ENCODE results near the gene UBE2J2.

The UBE2J2 gene

GRCh38 chr1:1225913-1226312 is 47.7 kb downstream of the UBE2J2 start:
- no peak overlapping the region for H3K4me3 ChIP-seq (ENCODE audit: control insufficient read depth in 1 of 7, extremely low read depth in 1 of 7, insufficient read depth in 4 of 7, low read depth in 2 of 7, low read length in 6 of 7)
- no peak overlapping the region for H3K27ac ChIP-seq (ENCODE audit: insufficient read depth in 1 of 2, low read depth in 1 of 2, low read length in 2 of 2, poor library complexity in 1 of 2, severe bottlenecking in 2 of 2)
- H3K4me1 ChIP-seq (ENCODE audit: control extremely low read depth in 1 of 4, control insufficient read depth in 4 of 4, insufficient read depth in 4 of 4, low read length in 3 of 4) = peaks cover 3 to 14% (median 13%) of the 10 kb centered on the region in 4 experiments
- 94% methylated on average over 16 of the region's 18 CpGs for WGBS (ENCODE audit: insufficient coverage)
- POLR2A ChIA-PET = interaction anchor here (1.5 kb wide), 1 partner anchor 9 kb away, joined by 5 read pairs; no protein-coding TSS in a partner anchor
- H3K36me3 ChIP-seq (ENCODE audit: control insufficient read depth in 4 of 4, insufficient read depth in 4 of 4, low read length in 3 of 4) = peaks cover 5 to 85% (median 55%) of the 10 kb centered on the region in 4 experiments
- H3K9me3 ChIP-seq (ENCODE audit: control extremely low read depth in 1 of 5, control insufficient read depth in 4 of 5, insufficient read depth in 2 of 5, low read depth in 1 of 5, low read length in 4 of 5) = no peaks in the 10 kb centered on the region
- CTCF ChIA-PET = interaction anchor here (1.1 to 3.1 kb wide), 3 partner anchors 103 to 162 kb away, joined by 3 to 9 read pairs (median 4); no protein-coding TSS in a partner anchor
- H3K27me3 ChIP-seq (replicated peaks in 2 of 5; ENCODE audit: control insufficient read depth in 4 of 5, insufficient read depth in 5 of 5, low read length in 4 of 5) = no peaks in the 10 kb centered on the region
- DNase-seq = no peak

DNA sequence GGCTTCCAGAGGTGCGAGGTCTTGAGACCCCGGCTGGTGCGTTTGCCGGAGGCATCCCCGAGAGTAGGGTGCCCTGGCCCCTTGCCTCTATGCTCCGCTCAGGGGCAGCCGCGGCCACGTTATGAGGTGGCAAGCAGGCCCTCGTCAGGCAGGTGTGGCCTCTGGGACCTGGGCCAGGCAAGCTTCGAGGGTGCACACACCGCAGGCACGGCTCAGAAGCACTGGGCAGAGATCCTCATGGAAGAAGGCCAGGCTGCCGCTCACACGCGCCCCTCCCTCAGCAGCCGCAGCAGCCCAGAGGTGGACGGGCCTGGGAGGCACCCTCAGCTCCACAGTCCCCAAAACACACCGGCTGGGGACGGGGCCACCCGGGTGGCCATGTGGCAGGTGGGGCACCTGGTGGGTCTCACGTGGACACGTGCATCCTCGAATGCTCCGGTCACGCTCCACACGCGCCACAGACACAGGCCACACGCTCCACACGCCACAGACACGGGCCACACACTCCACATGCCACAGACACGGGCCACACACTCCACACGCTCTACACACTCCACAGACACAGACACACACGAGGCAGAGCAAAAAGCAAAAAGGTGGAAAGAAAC is 48.3 kb downstream of the UBE2J2 start:
- Histone ChIP-seq H3K9me3 (ENCODE audit: control extremely low read depth in 1 of 5, control insufficient read depth in 4 of 5, insufficient read depth in 2 of 5, low read depth in 1 of 5, low read length in 4 of 5) (no peaks in the 10 kb centered on the region), H3K27ac (ENCODE audit: insufficient read depth in 1 of 2, low read depth in 1 of 2, low read length in 2 of 2, poor library complexity in 1 of 2, severe bottlenecking in 2 of 2) (no peak overlapping the region), H3K36me3 (ENCODE audit: control insufficient read depth in 4 of 4, insufficient read depth in 4 of 4, low read length in 3 of 4) (peaks cover 5 to 91% (median 57%) of the 10 kb centered on the region in 4 experiments), H3K27me3 (replicated peaks in 2 of 5; ENCODE audit: control insufficient read depth in 4 of 5, insufficient read depth in 5 of 5, low read length in 4 of 5) (no peaks in the 10 kb centered on the region), H3K4me1 (ENCODE audit: control extremely low read depth in 1 of 4, control insufficient read depth in 4 of 4, insufficient read depth in 4 of 4, low read length in 3 of 4) (peaks cover 0 to 9% (median 7%) of the 10 kb centered on the region in 4 experiments), H3K4me3 (ENCODE audit: control insufficient read depth in 1 of 7, extremely low read depth in 1 of 7, insufficient read depth in 4 of 7, low read depth in 2 of 7, low read length in 6 of 7) (no peak overlapping the region)
- no peak for DNase-seq
- 95% methylated on average over 16 of the region's 34 CpGs for WGBS (ENCODE audit: insufficient coverage)
- POLR2A ChIA-PET = no interaction called here
- CTCF ChIA-PET = interaction anchor here (1.1 to 3.1 kb wide), 3 partner anchors 10 to 162 kb away, joined by 3 to 9 read pairs (median 4); no protein-coding TSS in a partner anchor

- Histone ChIP-seq H3K4me3 (ENCODE audit: control insufficient read depth in 1 of 7, extremely low read depth in 1 of 7, insufficient read depth in 4 of 7, low read depth in 2 of 7, low read length in 6 of 7) (no peak overlapping the region), H3K36me3 (ENCODE audit: control insufficient read depth in 4 of 4, insufficient read depth in 4 of 4, low read length in 3 of 4) (peaks cover 5 to 94% (median 65%) of the 10 kb centered on the region in 4 experiments), H3K27ac (ENCODE audit: insufficient read depth in 1 of 2, low read depth in 1 of 2, low read length in 2 of 2, poor library complexity in 1 of 2, severe bottlenecking in 2 of 2) (no peak overlapping the region), H3K4me1 (ENCODE audit: control extremely low read depth in 1 of 4, control insufficient read depth in 4 of 4, insufficient read depth in 4 of 4, low read length in 3 of 4) (no peaks in the 10 kb centered on the region), H3K9me3 (ENCODE audit: control extremely low read depth in 1 of 5, control insufficient read depth in 4 of 5, insufficient read depth in 2 of 5, low read depth in 1 of 5, low read length in 4 of 5) (no peaks in the 10 kb centered on the region), H3K27me3 (replicated peaks in 2 of 5; ENCODE audit: control insufficient read depth in 4 of 5, insufficient read depth in 5 of 5, low read length in 4 of 5) (no peaks in the 10 kb centered on the region)
- WGBS (ENCODE audit: insufficient coverage) = 98% methylated on average over 21 of the region's 21 CpGs
- DNase-seq = no peak
- ChIA-PET CTCF (interaction anchor here (1.5 kb wide), 1 partner anchor 8 kb away, joined by 4 read pairs; no protein-coding TSS in a partner anchor), POLR2A (interaction anchor here (1.0 kb wide), 1 partner anchor 8 kb away, joined by 4 read pairs; the partner anchor contains the start of genes B3GALT6 and SDF4)
Observed at GRCh38 chr1:1223891-1224290, 49.8 kb downstream of the UBE2J2 start.

DNA sequence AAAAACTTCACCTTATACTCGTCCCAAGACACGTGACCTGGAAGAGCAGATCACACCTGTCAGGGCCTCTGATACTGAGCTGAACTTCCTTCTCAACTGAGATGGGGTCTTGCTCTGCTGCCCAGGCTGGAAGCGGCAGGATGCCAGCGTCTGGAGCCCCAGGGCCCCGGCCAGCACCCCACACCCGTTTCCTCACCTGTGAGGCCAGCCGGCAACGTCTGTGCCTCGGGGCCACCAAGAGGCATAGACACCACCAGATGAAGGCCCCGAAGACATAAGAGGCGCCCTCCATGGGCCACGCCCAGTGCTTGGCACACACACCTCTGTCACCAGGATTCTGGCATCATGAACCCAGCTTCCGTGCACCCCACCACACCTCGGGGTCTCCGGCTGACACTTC is 50.3 kb downstream of the UBE2J2 start:
- ChIA-PET POLR2A (interaction anchor here (1.0 kb wide), 1 partner anchor 9 kb away, joined by 4 read pairs; the partner anchor contains the start of genes B3GALT6 and SDF4), CTCF (interaction anchor here (0.8 to 1.2 kb wide), 2 partner anchors 101 to 103 kb away, joined by 3 read pairs; no protein-coding TSS in a partner anchor)
- H3K4me3 ChIP-seq (ENCODE audit: control insufficient read depth in 1 of 7, extremely low read depth in 1 of 7, insufficient read depth in 4 of 7, low read depth in 2 of 7, low read length in 6 of 7) = no peak overlapping the region
- H3K27me3 ChIP-seq (replicated peaks in 2 of 5; ENCODE audit: control insufficient read depth in 4 of 5, insufficient read depth in 5 of 5, low read length in 4 of 5) = no peaks in the 10 kb centered on the region
- H3K4me1 ChIP-seq (ENCODE audit: control extremely low read depth in 1 of 4, control insufficient read depth in 4 of 4, insufficient read depth in 4 of 4, low read length in 3 of 4) = no peaks in the 10 kb centered on the region
- H3K9me3 ChIP-seq (ENCODE audit: control extremely low read depth in 1 of 5, control insufficient read depth in 4 of 5, insufficient read depth in 2 of 5, low read depth in 1 of 5, low read length in 4 of 5) = no peaks in the 10 kb centered on the region
- no peak for DNase-seq
- H3K36me3 ChIP-seq (ENCODE audit: control insufficient read depth in 4 of 4, insufficient read depth in 4 of 4, low read length in 3 of 4) = peaks cover 5 to 94% (median 63%) of the 10 kb centered on the region in 4 experiments
- 94% methylated on average over 13 of the region's 15 CpGs for WGBS (ENCODE audit: insufficient coverage)
- no peak overlapping the region for H3K27ac ChIP-seq (ENCODE audit: insufficient read depth in 1 of 2, low read depth in 1 of 2, low read length in 2 of 2, poor library complexity in 1 of 2, severe bottlenecking in 2 of 2)

DNA sequence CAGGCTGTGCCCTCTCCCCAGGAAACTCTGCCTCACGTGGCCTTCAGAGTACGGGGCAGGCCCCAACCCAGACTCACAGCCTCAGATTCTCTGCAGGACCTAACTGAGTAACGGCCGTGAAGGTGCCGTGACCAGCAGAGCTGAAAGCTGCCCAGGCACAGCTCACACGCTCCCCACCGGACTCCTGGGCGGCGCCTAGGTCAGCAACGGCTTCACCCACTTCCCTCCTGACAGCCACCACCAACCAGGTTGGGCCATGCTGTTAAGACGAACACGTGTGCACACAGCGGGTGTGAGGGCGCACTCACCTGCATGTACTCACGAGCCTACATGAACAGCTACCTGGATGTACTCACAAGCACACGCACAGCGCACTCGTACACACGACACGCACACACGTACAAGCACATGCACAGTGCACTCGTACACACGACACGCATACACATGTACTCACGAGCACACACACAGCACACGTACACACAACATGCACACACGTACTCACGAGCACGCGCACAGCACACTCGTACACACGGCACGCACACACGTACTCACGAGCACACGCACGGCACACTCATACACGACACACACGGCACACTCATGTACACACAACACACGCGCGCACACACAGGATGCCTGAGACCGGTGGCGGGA is 51.0 kb downstream of the UBE2J2 start:
- POLR2A ChIA-PET = interaction anchor here (1.0 kb wide), 1 partner anchor 9 kb away, joined by 4 read pairs; the partner anchor contains the start of genes B3GALT6 and SDF4
- CTCF ChIA-PET = interaction anchor here (0.8 to 1.2 kb wide), 2 partner anchors 100 to 102 kb away, joined by 3 read pairs; no protein-coding TSS in a partner anchor
- Histone ChIP-seq H3K27ac (ENCODE audit: insufficient read depth in 1 of 2, low read depth in 1 of 2, low read length in 2 of 2, poor library complexity in 1 of 2, severe bottlenecking in 2 of 2) (no peak overlapping the region), H3K4me1 (ENCODE audit: control extremely low read depth in 1 of 4, control insufficient read depth in 4 of 4, insufficient read depth in 4 of 4, low read length in 3 of 4) (no peaks in the 10 kb centered on the region), H3K4me3 (ENCODE audit: control insufficient read depth in 1 of 7, extremely low read depth in 1 of 7, insufficient read depth in 4 of 7, low read depth in 2 of 7, low read length in 6 of 7) (no peak overlapping the region), H3K36me3 (ENCODE audit: control insufficient read depth in 4 of 4, insufficient read depth in 4 of 4, low read length in 3 of 4) (peaks cover 5 to 94% (median 64%) of the 10 kb centered on the region in 4 experiments), H3K27me3 (replicated peaks in 2 of 5; ENCODE audit: control insufficient read depth in 4 of 5, insufficient read depth in 5 of 5, low read length in 4 of 5) (no peaks in the 10 kb centered on the region), H3K9me3 (ENCODE audit: control extremely low read depth in 1 of 5, control insufficient read depth in 4 of 5, insufficient read depth in 2 of 5, low read depth in 1 of 5, low read length in 4 of 5) (no peaks in the 10 kb centered on the region)
- 99% methylated on average over 44 of the region's 44 CpGs for WGBS (ENCODE audit: insufficient coverage)
- no peak for DNase-seq

- ChIA-PET CTCF (interaction anchor here (1.2 kb wide), 1 partner anchor 101 kb away, joined by 3 read pairs; no protein-coding TSS in a partner anchor), POLR2A (no interaction called here)
- H3K4me1 ChIP-seq (ENCODE audit: control extremely low read depth in 1 of 4, control insufficient read depth in 4 of 4, insufficient read depth in 4 of 4, low read length in 3 of 4) = no peaks in the 10 kb centered on the region
- no peak for DNase-seq
- WGBS (ENCODE audit: insufficient coverage) = 94% methylated on average over 27 of the region's 30 CpGs
- no peaks in the 10 kb centered on the region for H3K27me3 ChIP-seq (replicated peaks in 2 of 5; ENCODE audit: control insufficient read depth in 4 of 5, insufficient read depth in 5 of 5, low read length in 4 of 5)
- H3K4me3 ChIP-seq (ENCODE audit: control insufficient read depth in 1 of 7, extremely low read depth in 1 of 7, insufficient read depth in 4 of 7, low read depth in 2 of 7, low read length in 6 of 7) = no peak overlapping the region
- no peak overlapping the region for H3K27ac ChIP-seq (ENCODE audit: insufficient read depth in 1 of 2, low read depth in 1 of 2, low read length in 2 of 2, poor library complexity in 1 of 2, severe bottlenecking in 2 of 2)
- peaks cover 5 to 96% (median 67%) of the 10 kb centered on the region in 4 experiments for H3K36me3 ChIP-seq (ENCODE audit: control insufficient read depth in 4 of 4, insufficient read depth in 4 of 4, low read length in 3 of 4)
- no peaks in the 10 kb centered on the region for H3K9me3 ChIP-seq (ENCODE audit: control extremely low read depth in 1 of 5, control insufficient read depth in 4 of 5, insufficient read depth in 2 of 5, low read depth in 1 of 5, low read length in 4 of 5)
Observed at GRCh38 chr1:1221887-1222574, 51.6 kb downstream of the UBE2J2 start.

Measured in common myeloid progenitor, CD34-positive (primary cell).